IMR-90 (cell line): Measurements from ENCODE around the gene NPAS2. TPM values are rescaled to one million over a fixed set of nuclear protein-coding genes. Genes with fewer than 3 reads are reported as not detected.

Experiments
- FOS ChIP-seq: fragments of 150-350 bp; IDR thresholded peaks from 2 replicates; pipeline ENCODE4 v1.6.1; 2016; ENCODE audit warnings: low read depth, low read length
- MAFK ChIP-seq: IDR thresholded peaks from 2 replicates; pipeline ENCODE4 v1.6.1; 2012; ENCODE audit warnings: low read depth, low read length, improper control_type of control experiment
- MXI1 ChIP-seq: IDR thresholded peaks from 2 replicates; pipeline ENCODE4 v1.6.1; 2012; ENCODE audit warnings: low read depth, mild to moderate bottlenecking, low read length, moderate library complexity, borderline replicate concordance
- SMC3 ChIP-seq: fragments of 150-350 bp; IDR thresholded peaks from 2 replicates; pipeline ENCODE4 v1.6.1; 2016; ENCODE audit warnings: low read depth, mild to moderate bottlenecking, antibody characterized with exemption, low read length, moderate library complexity
- polyA plus RNA-seq, 3 experiments: library from polyadenylated mRNA; depleted of rRNA; stranded (reverse); fragments of >200 nt; gene quantifications; 2 replicates each; pipeline ENCODE4 v1.2.3, GENCODE V29; 2012; ENCODE audit warnings: low replicate concordance in 1 of 3
- total RNA-seq: library from RNA; depleted of rRNA; stranded (reverse); fragments of >200 nt; gene quantifications from 2 replicates; pipeline ENCODE4 v1.2.3, GENCODE V29; 2012
- TF ChIP-seq, protein P1 (sequence below): fragments of 150-350 bp; IDR thresholded peaks from 2 replicates; pipeline ENCODE4 v1.6.1; 2017; ENCODE audit warnings: mild to moderate bottlenecking, antibody characterized with exemption, low read length, low read depth

The NPAS2 gene
- total and polyA plus RNA-seq, 2 of the 4 experiments (the other 2 are of a cell fraction), result 5.2 to 14.8 TPM

DNA sequence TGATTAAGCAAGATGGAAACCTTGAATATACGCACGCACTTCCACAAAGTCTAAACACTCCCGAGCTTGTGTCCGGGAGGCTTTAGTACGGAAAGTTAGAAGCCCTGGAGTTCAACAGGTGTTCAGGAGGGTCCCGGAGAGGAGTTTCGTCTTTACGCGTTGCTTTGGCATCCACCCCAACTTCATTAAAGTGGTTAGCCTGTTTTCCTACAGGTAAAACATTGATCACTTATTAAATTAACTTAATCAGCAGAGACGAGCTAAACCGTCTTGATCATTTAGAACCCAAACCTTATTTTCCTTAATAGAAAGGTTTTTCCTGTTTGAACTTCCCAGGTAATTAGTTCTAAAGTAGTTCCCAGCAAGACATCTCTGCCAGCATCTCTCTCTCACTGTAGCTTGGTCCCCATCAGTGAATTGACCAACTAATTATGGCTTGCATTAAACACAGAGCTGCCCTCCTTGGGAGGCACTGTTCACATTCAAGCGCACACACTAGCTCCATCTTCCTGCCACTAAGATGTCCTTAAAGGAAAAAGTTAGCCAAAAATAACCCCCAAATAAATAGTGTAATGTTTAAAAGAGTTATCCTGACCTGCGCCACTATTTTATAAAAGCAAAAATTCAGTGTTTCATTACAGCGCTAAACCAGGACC, 1.4 kb downstream of the NPAS2 start (continued):
- no peak for TF ChIP-seq SMC3
- no peak for TF ChIP-seq MAFK
- no peak for TF ChIP-seq MXI1
- TF ChIP-seq FOS, result no peak
- TF ChIP-seq, protein P1, sequence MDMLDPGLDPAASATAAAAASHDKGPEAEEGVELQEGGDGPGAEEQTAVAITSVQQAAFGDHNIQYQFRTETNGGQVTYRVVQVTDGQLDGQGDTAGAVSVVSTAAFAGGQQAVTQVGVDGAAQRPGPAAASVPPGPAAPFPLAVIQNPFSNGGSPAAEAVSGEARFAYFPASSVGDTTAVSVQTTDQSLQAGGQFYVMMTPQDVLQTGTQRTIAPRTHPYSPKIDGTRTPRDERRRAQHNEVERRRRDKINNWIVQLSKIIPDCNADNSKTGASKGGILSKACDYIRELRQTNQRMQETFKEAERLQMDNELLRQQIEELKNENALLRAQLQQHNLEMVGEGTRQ, result no peak
